LNCaP clone FGC (cell line): ENCODE data around the gene RPGRIP1L.
"Not testable (repeated sequence)": the region's sequence is repeated elsewhere in the genome, so short reads cannot be mapped to it uniquely, and the experiment has no call there.

Source experiments
- DNase-seq: peaks from one replicate; pipeline ENCODE4 v3.0.0-alpha.2; 2011; ENCODE audit warnings: low read depth
- H3K4me3 ChIP-seq: 2 replicates; pipeline ENCODE4 v1.5.1; 2011; ENCODE audit warnings: mild to moderate bottlenecking, low read depth, low read length, control low read depth
- CTCF ChIP-seq: IDR thresholded peaks from 2 replicates; pipeline ENCODE4 v1.5.1; 2012; ENCODE audit warnings: mild to moderate bottlenecking; ENCODE audit not compliant: control insufficient read depth, insufficient read depth; ENCODE audit errors: extremely low read depth

The RPGRIP1L gene

GRCh38 chr16:53713403-53714204, 9.9 kb upstream of the RPGRIP1L start:
- peak overlapping the region; percentile 21; the same call in 1 of the 2 replicates for H3K4me3 ChIP-seq
- DNase-seq, result no peak
- TF ChIP-seq CTCF, result no peak

- H3K4me3 ChIP-seq, result no peak overlapping the region
These were observed 8.4 kb upstream of the RPGRIP1L start for GRCh38 chr16:53712065-53712464.

GRCh38 chr16:53711390-53711789, 7.7 kb upstream of the RPGRIP1L start:
- H3K4me3 ChIP-seq, result no peak overlapping the region
- TF ChIP-seq CTCF, result no peak
- DNase-seq, result no peak

More at GRCh38 chr16:53712065-53712464, 8.4 kb upstream of the RPGRIP1L start:
- DNase-seq, result no peak
- TF ChIP-seq CTCF, result no peak

- no peak overlapping the region for H3K4me3 ChIP-seq
- DNase-seq, result no peak
- no peak for TF ChIP-seq CTCF
These were observed 4.8 kb upstream of the RPGRIP1L start for GRCh38 chr16:53708490-53708889.

- DNase-seq, result no peak
- TF ChIP-seq CTCF, result no peak
- no peak overlapping the region for H3K4me3 ChIP-seq
These were observed 4.0 kb upstream of the RPGRIP1L start for GRCh38 chr16:53707671-53708070.

GRCh38 chr16:53704445-53704813, 770 bp upstream of the RPGRIP1L start:
- no peak for DNase-seq
- H3K4me3 ChIP-seq, result peak overlapping the region; percentile 88
- no peak for TF ChIP-seq CTCF

- H3K4me3 ChIP-seq, DNase-seq: not testable (repeated sequence)
These were observed 5.4 kb downstream of the RPGRIP1L start for GRCh38 chr16:53698271-53698670.
